Esophagus muscularis mucosa (tissue), 3 donors: ENCODE measurements around the gene ANGPTL5.

Experiments
- CTCF ChIP-seq, 3 experiments: fragments of 200-600 bp in 2 of 3; fragments of 450-650 bp in 1 of 3; sonication (generic) in 2 of 3; IDR thresholded peaks; one replicate each; pipeline ENCODE4 v1.5.1; 2017 to 2019; ENCODE audit warnings: antibody characterized with exemption in 3 of 3, mild to moderate bottlenecking in 2 of 3, moderate library complexity in 1 of 3
- POLR2AphosphoS5 ChIP-seq, 2 donors: sonication (generic); formaldehyde crosslinking; IDR thresholded peaks; one replicate each; pipeline ENCODE4 v1.6.1; 2017; ENCODE audit warnings: antibody characterized with exemption in 2 of 2

- TF ChIP-seq CTCF (IDR thresholded peaks at IDR 0.05) (no peak), POLR2AphosphoS5 (IDR thresholded peaks at IDR 0.05) (no peak)
Measured at GRCh38 chr11:101916422-101916821, at the start of gene ANGPTL5.
